Endothelial cell of umbilical vein (primary cell): Measurements from ENCODE around the gene S100A5. TPM values are rescaled to one million over a fixed set of nuclear protein-coding genes. Genes with fewer than 3 reads are reported as not detected.

Experiments
- BruUV-seq: library from RNA; stranded (reverse); fragments of 400-500 nt; replicated peaks from 2 replicates; lab custom pipeline; 2021; lab: Mats Ljungman, UMichigan
- CTCF ChIA-PET: fragments of 300-600, 350-600 bp; sonication (Branson Sonifier 250); formaldehyde crosslinking; loops from one replicate; lab custom pipeline; 2021; ENCODE audit warnings: antibody characterized with exemption, inconsistent platforms; lab: Charles Lee
- POLR2A ChIA-PET: fragments of 300-600, 350-600 bp; sonication (Branson Sonifier 250); formaldehyde crosslinking; loops from one replicate; lab custom pipeline; 2021; ENCODE audit warnings: antibody characterized with exemption, inconsistent platforms; lab: Charles Lee
- DNase-seq: peaks from one replicate; pipeline ENCODE4 v3.0.0-alpha.2; 2011; ENCODE audit warnings: low read depth, low spot score
- FAIRE-seq: peaks from 2 replicates; lab custom pipeline; 2011; peaks lifted over from hg19 to GRCh38; lab: Jason Lieb, UNC
- H2AFZ ChIP-seq: 2 replicates; pipeline ENCODE4 v1.6.0; 2012; ENCODE audit warnings: low read depth, low read length, control low read depth, inconsistent platforms
- H3K27ac ChIP-seq: 2 replicates; pipeline ENCODE4 v1.5.1; 2011; ENCODE audit warnings: low read depth, mild to moderate bottlenecking, control low read depth, low read length, moderate library complexity; ENCODE audit not compliant: insufficient read depth
- H3K27me3 ChIP-seq, 2 experiments: 2 replicates each; pipeline versions ENCODE4 v1.6.0 to v1.6.1; 2011; ENCODE audit warnings: low read length in 2 of 2, mixed read lengths in 1 of 2; ENCODE audit not compliant: control insufficient read depth in 2 of 2, insufficient read depth in 2 of 2
- H3K36me3 ChIP-seq, 2 experiments: 2 replicates in 1 of 2; 3 replicates in 1 of 2; pipeline ENCODE4 v1.5.1; 2011; ENCODE audit warnings: low read length in 2 of 2, mild to moderate bottlenecking in 1 of 2, moderate library complexity in 1 of 2; ENCODE audit not compliant: control insufficient read depth in 2 of 2, insufficient read depth in 2 of 2; ENCODE audit errors: extremely low read depth in 1 of 2
- H3K4me1 ChIP-seq: 3 replicates; pipeline ENCODE4 v1.5.1; 2011; ENCODE audit warnings: mild to moderate bottlenecking, low read length; ENCODE audit not compliant: control insufficient read depth, insufficient read depth; ENCODE audit errors: extremely low read depth
- H3K4me2 ChIP-seq: 2 replicates; pipeline ENCODE4 v1.6.1; 2011; ENCODE audit warnings: low read length, control low read depth, mixed read lengths; ENCODE audit not compliant: insufficient read depth
- H3K4me3 ChIP-seq, 3 experiments: fragments of 200-600 bp in 1 of 3; sonication (generic), shearing (Covaris generic) in 1 of 3; replicated peaks in 1 of 3; 2 replicates each; pipeline ENCODE4 v1.5.1; 2011 to 2016; ENCODE audit warnings: control low read depth in 3 of 3, low read length in 3 of 3, mild to moderate bottlenecking in 2 of 3, inconsistent platforms in 1 of 3, low read depth in 1 of 3, moderate library complexity in 1 of 3; ENCODE audit not compliant: insufficient read depth in 1 of 3
- H3K79me2 ChIP-seq: 2 replicates; pipeline ENCODE4 v1.6.0; 2012; ENCODE audit warnings: low read length, inconsistent platforms; ENCODE audit not compliant: control insufficient read depth, insufficient read depth
- H3K9ac ChIP-seq: replicated peaks from 2 replicates; pipeline ENCODE3; 2011; ENCODE audit warnings: low read length, control low read depth; ENCODE audit not compliant: insufficient read depth; ENCODE audit errors: extremely low read depth
- H3K9me1 ChIP-seq: replicated peaks from 3 replicates; pipeline ENCODE4 v1.6.0; 2011; ENCODE audit warnings: mild to moderate bottlenecking, low read length; ENCODE audit not compliant: control insufficient read depth, insufficient read depth; ENCODE audit errors: extremely low read depth
- H3K9me3 ChIP-seq: replicated peaks from 2 replicates; pipeline ENCODE4 v1.5.1; 2012; ENCODE audit warnings: low read length, inconsistent platforms; ENCODE audit not compliant: control insufficient read depth, insufficient read depth
- H4K20me1 ChIP-seq: replicated peaks from 2 replicates; pipeline ENCODE3; 2011; ENCODE audit warnings: mild to moderate bottlenecking, low read length; ENCODE audit not compliant: control insufficient read depth, insufficient read depth; ENCODE audit errors: extremely low read depth
- CTCF ChIP-seq, 2 donors: IDR thresholded peaks; 1 replicate in 1 of 2; 2 replicates in 1 of 2; pipeline ENCODE4 v1.5.1; 2011; ENCODE audit warnings: low read length in 2 of 2, mild to moderate bottlenecking in 2 of 2, moderate library complexity in 2 of 2, control low read depth in 1 of 2, inconsistent platforms in 1 of 2, low read depth in 1 of 2; ENCODE audit not compliant: insufficient read depth in 1 of 2; ENCODE audit errors: extremely low read depth in 1 of 2
- EZH2 ChIP-seq: IDR thresholded peaks from 2 replicates; pipeline ENCODE4 v1.6.1; 2012; ENCODE audit warnings: borderline replicate concordance, low read depth, mild to moderate bottlenecking, moderate library complexity, low read length, inconsistent platforms; ENCODE audit not compliant: severe bottlenecking
- FOS ChIP-seq: IDR thresholded peaks from 2 replicates; pipeline ENCODE4 v1.6.1; 2011; ENCODE audit warnings: mild to moderate bottlenecking, low read length, moderate library complexity, borderline replicate concordance; ENCODE audit not compliant: insufficient read depth
- GATA2 ChIP-seq: IDR thresholded peaks from 2 replicates; pipeline ENCODE4 v1.7.0; 2011; ENCODE audit warnings: low read depth, mild to moderate bottlenecking, moderate library complexity, mixed read lengths, low read length; ENCODE audit not compliant: insufficient read length, insufficient read depth
- JUN ChIP-seq: IDR thresholded peaks from 2 replicates; pipeline ENCODE4 v1.6.1; 2011; ENCODE audit warnings: borderline replicate concordance, low read depth; ENCODE audit not compliant: insufficient read length, insufficient read depth
- MAX ChIP-seq: IDR thresholded peaks from 2 replicates; pipeline ENCODE4 v1.6.1; 2011; ENCODE audit not compliant: insufficient read depth, insufficient read length
- MYC ChIP-seq: IDR thresholded peaks from one replicate; pipeline ENCODE4 v1.6.1; 2011; ENCODE audit warnings: mild to moderate bottlenecking, low read depth, low read length
- POLR2A ChIP-seq: IDR thresholded peaks from 2 replicates; pipeline ENCODE4 v1.6.1; 2012; ENCODE audit warnings: low read depth, mild to moderate bottlenecking, control low read depth, low read length
- POLR2AphosphoS5 ChIP-seq: IDR thresholded peaks from 2 replicates; pipeline ENCODE4 v1.6.1; 2012; ENCODE audit warnings: low read depth, mild to moderate bottlenecking, control low read depth, low read length, moderate library complexity; ENCODE audit not compliant: insufficient read depth
- dilution Hi-C: fragments of 300-500 bp; cut with MboI; formaldehyde crosslinking; loops from one replicate; pipeline ENCODE4 v1.15.0; 2019; ENCODE audit warnings: low sequenced_read_pairs; ENCODE audit not compliant: extremely low pct_ligation_motif_present
- intact Hi-C: fragments of 100-400 bp; cut with micrococcal nuclease; formaldehyde crosslinking; loops from one replicate; pipeline ENCODE4 v1.10.0; 2022
- polyA plus RNA-seq, 4 experiments: library from polyadenylated mRNA; depleted of rRNA in 3 of 4; stranded (reverse) in 3 of 4; unstranded in 1 of 4; fragments of >200 nt; gene quantifications; 2 replicates each; pipeline versions ENCODE4 v1.2.1 to v1.2.3, GENCODE V29; 2011 to 2012; ENCODE audit warnings: missing spikeins in 1 of 4
- total RNA-seq: library from RNA; stranded (reverse); gene quantifications from 2 replicates; pipeline ENCODE4 v1.2.3, GENCODE V29; 2021

S100A5 gene
- total and polyA plus RNA-seq, 2 donors (not counting 3 experiments of a cell fraction or from before 2014, with no cell fraction given): not detected

GRCh38 chr1:153513023-153513422, 27.7 kb downstream of the S100A5 start:
- Histone ChIP-seq H3K4me3 (no peak overlapping the region), H3K27ac (no peak overlapping the region), H3K36me3 (no peaks in the 10 kb centered on the region), H3K27me3 (no peaks in the 10 kb centered on the region), H3K9ac (no peak overlapping the region), H3K9me3 (no peaks in the 10 kb centered on the region), H3K4me2 (no peak overlapping the region), H2AFZ (no peak overlapping the region), H3K4me1 (no peaks in the 10 kb centered on the region), H4K20me1 (no peaks in the 10 kb centered on the region), H3K79me2 (no peaks in the 10 kb centered on the region), H3K9me1 (no peaks in the 10 kb centered on the region)
- intact Hi-C loops (no loop called here), dilution Hi-C loops (no loop called here)
- FAIRE-seq: no peak
- CTCF ChIA-PET: interaction anchor here (1.0 kb wide), 1 partner anchor 55 kb away, joined by 5 read pairs; no protein-coding TSS in a partner anchor
- DNase-seq: no peak
- POLR2A ChIA-PET: no interaction called here
- no peak for TF ChIP-seq POLR2AphosphoS5
- TF ChIP-seq JUN: no peak
- TF ChIP-seq MAX: no peak
- no peak for TF ChIP-seq CTCF (IDR thresholded peaks at IDR 0.05; ENCODE audit: extremely low read depth in 1 of 2, insufficient read depth in 1 of 2, low read depth in 1 of 2, low read length in 2 of 2)
- no peak for TF ChIP-seq FOS
- TF ChIP-seq EZH2: no peak
- no peak for TF ChIP-seq POLR2A
- no peak for TF ChIP-seq MYC
- no peak for TF ChIP-seq GATA2
- no TSS peak for BruUV-seq
